ENCODE results near the gene CETP.

DNA sequence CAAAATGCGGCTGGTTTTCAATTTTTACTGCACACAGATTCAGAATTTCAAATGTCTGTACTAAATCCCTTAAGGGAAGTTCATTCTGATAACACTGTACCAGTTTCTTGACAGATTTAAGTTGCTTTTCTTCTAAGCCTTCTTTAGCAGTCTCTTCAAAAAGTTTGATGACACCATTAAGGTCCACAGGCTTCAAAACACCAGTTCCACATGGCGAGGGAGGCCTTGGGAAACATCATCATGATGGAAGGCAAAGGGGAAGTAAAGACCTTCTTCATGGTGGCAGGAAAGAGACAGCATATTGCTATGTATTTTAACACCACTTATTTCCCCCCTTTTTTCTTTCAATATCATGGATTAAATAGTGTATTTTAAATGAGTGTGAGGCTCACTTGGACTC, 52.2 kb downstream of the CETP start:
- TF ChIP-seq, protein P1, sequence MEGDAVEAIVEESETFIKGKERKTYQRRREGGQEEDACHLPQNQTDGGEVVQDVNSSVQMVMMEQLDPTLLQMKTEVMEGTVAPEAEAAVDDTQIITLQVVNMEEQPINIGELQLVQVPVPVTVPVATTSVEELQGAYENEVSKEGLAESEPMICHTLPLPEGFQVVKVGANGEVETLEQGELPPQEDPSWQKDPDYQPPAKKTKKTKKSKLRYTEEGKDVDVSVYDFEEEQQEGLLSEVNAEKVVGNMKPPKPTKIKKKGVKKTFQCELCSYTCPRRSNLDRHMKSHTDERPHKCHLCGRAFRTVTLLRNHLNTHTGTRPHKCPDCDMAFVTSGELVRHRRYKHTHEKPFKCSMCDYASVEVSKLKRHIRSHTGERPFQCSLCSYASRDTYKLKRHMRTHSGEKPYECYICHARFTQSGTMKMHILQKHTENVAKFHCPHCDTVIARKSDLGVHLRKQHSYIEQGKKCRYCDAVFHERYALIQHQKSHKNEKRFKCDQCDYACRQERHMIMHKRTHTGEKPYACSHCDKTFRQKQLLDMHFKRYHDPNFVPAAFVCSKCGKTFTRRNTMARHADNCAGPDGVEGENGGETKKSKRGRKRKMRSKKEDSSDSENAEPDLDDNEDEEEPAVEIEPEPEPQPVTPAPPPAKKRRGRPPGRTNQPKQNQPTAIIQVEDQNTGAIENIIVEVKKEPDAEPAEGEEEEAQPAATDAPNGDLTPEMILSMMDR (IDR thresholded peaks at IDR 0.05): no peak
- TF ChIP-seq POLR2A (IDR thresholded peaks at IDR 0.05): no peak

Data from esophagus squamous epithelium (tissue), 4 donors.